CD14-positive monocyte (primary cell): ENCODE results near the gene GSTO2. TPM values are rescaled to one million over a fixed set of nuclear protein-coding genes. Genes with fewer than 3 reads are reported as not detected.

ENCODE experiments used
- DNase-seq, 3 donors: peaks; one replicate each; pipeline ENCODE4 v3.0.0-alpha.2; 2011 to 2022
- H2AFZ ChIP-seq: 2 replicates; pipeline ENCODE4 v1.6.0; 2012; ENCODE audit warnings: mild to moderate bottlenecking, low read depth, low read length, inconsistent platforms; ENCODE audit not compliant: insufficient read depth, poor library complexity, severe bottlenecking
- H3K27ac ChIP-seq, 2 donors: 1 replicate in 1 of 2; 2 replicates in 1 of 2; pipeline ENCODE4 v1.5.1; 2012 to 2013; ENCODE audit warnings: low read length in 2 of 2, control low read depth in 1 of 2, inconsistent platforms in 1 of 2, low read depth in 1 of 2, mild to moderate bottlenecking in 1 of 2
- H3K27me3 ChIP-seq, 2 donors: one replicate each; pipeline versions ENCODE4 v1.6.0 to v1.6.1; 2011 to 2013; ENCODE audit warnings: low read length in 2 of 2; ENCODE audit not compliant: control insufficient read depth in 2 of 2, insufficient read depth in 2 of 2
- H3K36me3 ChIP-seq, 2 donors: replicated peaks in 1 of 2; 1 replicate in 1 of 2; 2 replicates in 1 of 2; pipeline versions ENCODE4 v1.5.1 to v1.6.1; 2012 to 2013; ENCODE audit warnings: low read length in 2 of 2, control low read depth in 1 of 2, inconsistent platforms in 1 of 2, mild to moderate bottlenecking in 1 of 2; ENCODE audit not compliant: insufficient read depth in 2 of 2, control insufficient read depth in 1 of 2
- H3K4me1 ChIP-seq, 2 donors: 1 replicate in 1 of 2; 2 replicates in 1 of 2; pipeline versions ENCODE4 v1.5.1 to v1.6.1; 2012 to 2013; ENCODE audit warnings: low read length in 2 of 2, control low read depth in 1 of 2, inconsistent platforms in 1 of 2, mild to moderate bottlenecking in 1 of 2, moderate library complexity in 1 of 2; ENCODE audit not compliant: insufficient read depth in 2 of 2, control insufficient read depth in 1 of 2
- H3K4me2 ChIP-seq: replicated peaks from 2 replicates; pipeline ENCODE3; 2012; ENCODE audit warnings: low read length, moderate library complexity, mild to moderate bottlenecking; ENCODE audit not compliant: poor library complexity, severe bottlenecking; ENCODE audit errors: extremely low read depth
- H3K4me3 ChIP-seq, 3 experiments: fragments of 200-600 bp in 1 of 3; sonication (generic) in 1 of 3; replicated peaks in 1 of 3; 1 replicate in 2 of 3; 2 replicates in 1 of 3; pipeline ENCODE4 v1.5.1; 2011 to 2013; ENCODE audit warnings: low read length in 3 of 3, mild to moderate bottlenecking in 3 of 3, control low read depth in 2 of 3, low read depth in 2 of 3, inconsistent platforms in 1 of 3, moderate library complexity in 1 of 3
- H3K79me2 ChIP-seq: 2 replicates; pipeline ENCODE4 v1.6.0; 2012; ENCODE audit warnings: mild to moderate bottlenecking, control low read depth, inconsistent platforms, low read length, moderate library complexity; ENCODE audit not compliant: insufficient read depth
- H3K9ac ChIP-seq: 2 replicates; pipeline ENCODE4 v1.6.0; 2017; ENCODE audit warnings: low read length, mild to moderate bottlenecking; ENCODE audit not compliant: insufficient read depth, poor library complexity, severe bottlenecking
- H3K9me3 ChIP-seq, 2 donors: replicated peaks in 1 of 2; 1 replicate in 1 of 2; 2 replicates in 1 of 2; pipeline versions ENCODE4 v1.5.1 to v1.6.1; 2012 to 2013; ENCODE audit warnings: low read length in 2 of 2, control low read depth in 1 of 2; ENCODE audit not compliant: control insufficient read depth in 1 of 2, insufficient read depth in 1 of 2
- H4K20me1 ChIP-seq: 2 replicates; pipeline ENCODE4 v1.6.0; 2012; ENCODE audit warnings: mild to moderate bottlenecking, low read length, control low read depth, moderate library complexity; ENCODE audit not compliant: insufficient read depth
- H3K27ac Mint-ChIP-seq, 7 donors: one replicate each; pipeline ENCODE4 v1.8.0; 2020; ENCODE audit warnings: mild to moderate bottlenecking in 7 of 7, mixed read lengths in 7 of 7, moderate library complexity in 6 of 7, inconsistent platforms in 2 of 7
- H3K27me3 Mint-ChIP-seq, 3 donors: one replicate each; pipeline ENCODE4 v1.8.0; 2021 to 2022; ENCODE audit warnings: low read depth in 3 of 3, mild to moderate bottlenecking in 3 of 3, mixed read lengths in 3 of 3, moderate library complexity in 3 of 3, inconsistent platforms in 1 of 3
- H3K36me3 Mint-ChIP-seq, 2 donors: one replicate each; pipeline ENCODE4 v1.8.0; 2020; ENCODE audit warnings: mixed read lengths in 2 of 2, inconsistent platforms in 1 of 2, mild to moderate bottlenecking in 1 of 2
- H3K4me1 Mint-ChIP-seq: one replicate; pipeline ENCODE4 v1.8.0; 2020; ENCODE audit warnings: mild to moderate bottlenecking, mixed read lengths
- H3K4me3 Mint-ChIP-seq, 2 donors: one replicate each; pipeline ENCODE4 v1.8.0; 2020; ENCODE audit warnings: mild to moderate bottlenecking in 2 of 2, mixed read lengths in 2 of 2, moderate library complexity in 1 of 2
- H3K9me3 Mint-ChIP-seq, 7 donors: one replicate each; pipeline ENCODE4 v1.8.0; 2020 to 2022; ENCODE audit warnings: mixed read lengths in 7 of 7, mild to moderate bottlenecking in 6 of 7, moderate library complexity in 6 of 7, inconsistent platforms in 2 of 7
- WGBS: methylation state at CpG from one replicate; pipeline ENCODE4 v1.1.5; 2013; ENCODE audit warnings: missing lambda C conversion rate; ENCODE audit not compliant: insufficient coverage; 5-methylcytosine and 5-hydroxymethylcytosine counted together
- intact Hi-C, 2 donors: fragments of 100-400 bp; cut with micrococcal nuclease; formaldehyde crosslinking; loops; one replicate each; pipeline versions ENCODE4 v1.15.0 to v1.15.1; 2023
- polyA plus RNA-seq, 3 donors: library from polyadenylated mRNA; depleted of rRNA in 1 of 3; unstranded in 2 of 3; stranded (reverse) in 1 of 3; fragments of 300-500 nt in 2 of 3; fragments of >200 nt in 1 of 3; fragmentation: Illumina TruSeq in 2 of 3; gene quantifications; 1 replicate in 2 of 3; 2 replicates in 1 of 3; pipeline ENCODE4 v1.2.3, GENCODE V29; 2012 to 2021
- TF ChIP-seq, protein P1 (sequence below): fragments of 200-600 bp; IDR thresholded peaks from one replicate; pipeline ENCODE4 v1.8.0; 2022; ENCODE audit warnings: antibody characterized with exemption, mild to moderate bottlenecking

The GSTO2 gene
- polyA plus RNA-seq, 3 donors: 0.16 to 0.26 TPM; not detected in 1

- H3K36me3 ChIP-seq: peaks cover 0 to 6% of the 10 kb centered on the region in 2 donors
- Mint-ChIP-seq H3K4me1 (peaks cover 100% of the 10 kb centered on the region), H3K4me3 (peak overlapping the region; percentile 52 to 57), H3K9me3 (peaks cover 0 to 2% (median 0%) of the 10 kb centered on the region in 7 donors), H3K27ac (peak overlapping the region; percentile 98 to 100 (median 99)), H3K36me3 (peaks cover 31 to 59% of the 10 kb centered on the region in 2 donors), H3K27me3 (peaks cover 0 to 3% (median 0%) of the 10 kb centered on the region in 3 donors)
- DNase-seq: no peak
- peaks cover 97 to 100% of the 10 kb centered on the region in 2 donors for H3K4me1 ChIP-seq
- TF ChIP-seq, protein P1, sequence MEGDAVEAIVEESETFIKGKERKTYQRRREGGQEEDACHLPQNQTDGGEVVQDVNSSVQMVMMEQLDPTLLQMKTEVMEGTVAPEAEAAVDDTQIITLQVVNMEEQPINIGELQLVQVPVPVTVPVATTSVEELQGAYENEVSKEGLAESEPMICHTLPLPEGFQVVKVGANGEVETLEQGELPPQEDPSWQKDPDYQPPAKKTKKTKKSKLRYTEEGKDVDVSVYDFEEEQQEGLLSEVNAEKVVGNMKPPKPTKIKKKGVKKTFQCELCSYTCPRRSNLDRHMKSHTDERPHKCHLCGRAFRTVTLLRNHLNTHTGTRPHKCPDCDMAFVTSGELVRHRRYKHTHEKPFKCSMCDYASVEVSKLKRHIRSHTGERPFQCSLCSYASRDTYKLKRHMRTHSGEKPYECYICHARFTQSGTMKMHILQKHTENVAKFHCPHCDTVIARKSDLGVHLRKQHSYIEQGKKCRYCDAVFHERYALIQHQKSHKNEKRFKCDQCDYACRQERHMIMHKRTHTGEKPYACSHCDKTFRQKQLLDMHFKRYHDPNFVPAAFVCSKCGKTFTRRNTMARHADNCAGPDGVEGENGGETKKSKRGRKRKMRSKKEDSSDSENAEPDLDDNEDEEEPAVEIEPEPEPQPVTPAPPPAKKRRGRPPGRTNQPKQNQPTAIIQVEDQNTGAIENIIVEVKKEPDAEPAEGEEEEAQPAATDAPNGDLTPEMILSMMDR: no peak
- peaks cover 100% of the 10 kb centered on the region for H4K20me1 ChIP-seq
- H3K27me3 ChIP-seq: no peaks in the 10 kb centered on the region
- H3K9ac ChIP-seq: no peak overlapping the region
- peaks cover 100% of the 10 kb centered on the region for H3K79me2 ChIP-seq
- WGBS: 88% methylated on average over 1 of the region's 1 CpG
- peak overlapping the region in 1 of 3 experiments; percentile 65 for H3K4me3 ChIP-seq
- peak overlapping the region; percentile 72 for H3K4me2 ChIP-seq
- peak overlapping the region; percentile 86 to 91 for H3K27ac ChIP-seq
- intact Hi-C loops: loop anchor here (10.0 kb wide), 1 partner anchor 68 kb away; the partner anchor contains the start of gene GSTO1 (in 2 of the 2)
- H3K9me3 ChIP-seq: no peaks in the 10 kb centered on the region
- H2AFZ ChIP-seq: no peak overlapping the region
Measured at GRCh38 chr10:104323085-104323484, 54.1 kb downstream of the GSTO2 start.

DNA sequence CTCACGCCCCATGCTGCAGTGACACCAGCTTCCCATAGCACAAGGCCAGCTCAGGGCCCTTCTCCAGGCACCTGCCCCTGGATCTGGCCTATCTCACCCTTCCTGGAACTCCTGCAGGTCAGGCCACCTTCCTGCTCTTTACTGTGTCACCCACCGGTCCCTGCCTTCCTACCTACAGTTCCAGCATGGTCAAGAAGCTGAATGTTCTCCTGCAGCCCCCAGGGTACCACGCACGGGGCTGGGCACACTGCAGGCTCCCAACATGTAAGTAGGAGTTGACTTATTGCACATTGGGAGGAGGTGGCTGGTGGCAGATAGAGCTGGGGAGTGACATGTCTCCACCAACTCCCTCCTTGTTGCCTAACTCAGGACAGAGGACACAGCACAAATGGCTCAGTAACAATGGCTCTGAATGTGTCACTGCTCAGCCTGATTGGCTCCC is 54.8 kb downstream of the GSTO2 start:
- H3K9ac ChIP-seq: peak overlapping the region; percentile 52
- intact Hi-C loops: loop anchor here (2.0 to 10.0 kb wide), 2 partner anchors 15 to 69 kb away; partner anchors contain the start of genes GSTO1 (in 2 of the 2) and ITPRIP (in 1 of the 2)
- peaks cover 100% of the 10 kb centered on the region for H4K20me1 ChIP-seq
- peak; percentile 73 to 87 (median 81) for DNase-seq
- H3K79me2 ChIP-seq: peaks cover 100% of the 10 kb centered on the region
- H3K27me3 Mint-ChIP-seq: peaks cover 0 to 3% (median 0%) of the 10 kb centered on the region in 3 donors
- peaks cover 100% of the 10 kb centered on the region in 2 donors for H3K4me1 ChIP-seq
- peak overlapping the region; percentile 98 to 100 (median 99) for H3K27ac Mint-ChIP-seq
- peak overlapping the region; percentile 72 for H3K4me2 ChIP-seq
- peaks cover 31 to 57% of the 10 kb centered on the region in 2 donors for H3K36me3 Mint-ChIP-seq
- H3K4me3 ChIP-seq: peak overlapping the region in 1 of 3 experiments; percentile 65
- TF ChIP-seq, protein P1: no peak
- peaks cover 0 to 2% (median 0%) of the 10 kb centered on the region in 7 donors for H3K9me3 Mint-ChIP-seq
- H2AFZ ChIP-seq: no peak overlapping the region
- no peaks in the 10 kb centered on the region for H3K27me3 ChIP-seq
- H3K9me3 ChIP-seq: no peaks in the 10 kb centered on the region
- WGBS: 31% methylated on average over 3 of the region's 4 CpGs
- H3K27ac ChIP-seq: peak overlapping the region; percentile 86 to 91
- H3K36me3 ChIP-seq: no peaks in the 10 kb centered on the region
- H3K4me3 Mint-ChIP-seq: peak overlapping the region; percentile 63 to 86
- H3K4me1 Mint-ChIP-seq: peaks cover 100% of the 10 kb centered on the region
